Measurements from ENCODE around the gene SLC6A19.
A peak's percentile ranks its signal among the peaks of the same experiment; 100 is the strongest.

SLC6A19 gene

DNA sequence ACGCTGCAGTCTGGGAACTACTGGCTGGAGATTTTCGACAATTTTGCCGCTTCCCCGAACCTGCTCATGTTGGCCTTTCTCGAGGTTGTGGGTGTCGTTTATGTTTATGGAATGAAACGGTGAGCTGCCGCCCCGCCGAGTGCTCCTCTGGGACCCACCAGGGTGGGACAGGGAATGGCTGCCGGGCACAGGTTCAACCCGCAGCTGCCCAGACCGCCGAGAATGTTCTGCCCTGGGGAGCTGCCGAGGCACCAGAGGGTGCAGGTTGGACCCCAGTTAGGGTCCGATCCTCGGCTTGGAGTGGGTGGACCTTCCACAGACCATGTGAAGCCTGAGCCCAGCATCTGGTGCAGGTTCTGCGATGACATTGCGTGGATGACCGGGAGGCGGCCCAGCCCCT lies 42.9 kb downstream of the SLC6A19 start:
- TF ChIP-seq GATA1 (IDR thresholded peaks at IDR 0.05; ENCODE audit: low read depth, low read length) (no peak), POLR2A (IDR thresholded peaks at IDR 0.05; ENCODE audit: low read length) (no peak)
- no peak for DNase-seq

- TF ChIP-seq POLR2A (IDR thresholded peaks at IDR 0.05; ENCODE audit: low read length) (no peak), GATA1 (IDR thresholded peaks at IDR 0.05; ENCODE audit: low read depth, low read length) (no peak)
- DNase-seq = peak; percentile 14 to 20
Measured at GRCh38 chr5:1244976-1245375, 43.6 kb downstream of the SLC6A19 start.

- no peak for DNase-seq
- no peak for TF ChIP-seq GATA1 (IDR thresholded peaks at IDR 0.05; ENCODE audit: low read depth, low read length)
- no peak for TF ChIP-seq POLR2A (IDR thresholded peaks at IDR 0.05; ENCODE audit: low read length)
Measured at GRCh38 chr5:1245905-1246576, 44.6 kb downstream of the SLC6A19 start.

- TF ChIP-seq POLR2A (IDR thresholded peaks at IDR 0.05; ENCODE audit: low read length) (no peak), GATA1 (IDR thresholded peaks at IDR 0.05; ENCODE audit: low read depth, low read length) (no peak)
- peak; percentile 33 to 47 for DNase-seq
Measured at GRCh38 chr5:1246711-1247431, 45.5 kb downstream of the SLC6A19 start.

- no peak for DNase-seq
- TF ChIP-seq GATA1 (IDR thresholded peaks at IDR 0.05; ENCODE audit: low read depth, low read length) = no peak
- no peak for TF ChIP-seq POLR2A (IDR thresholded peaks at IDR 0.05; ENCODE audit: low read length)
Measured at GRCh38 chr5:1247811-1248210, 46.4 kb downstream of the SLC6A19 start.

- TF ChIP-seq GATA1 (IDR thresholded peaks at IDR 0.05; ENCODE audit: low read depth, low read length) (no peak), POLR2A (IDR thresholded peaks at IDR 0.05; ENCODE audit: low read length) (no peak)
- DNase-seq = no peak
Measured at GRCh38 chr5:1249366-1250280, 48.2 kb downstream of the SLC6A19 start.

GRCh38 chr5:1251678-1252580 lies 50.5 kb downstream of the SLC6A19 start:
- no peak for TF ChIP-seq GATA1 (IDR thresholded peaks at IDR 0.05; ENCODE audit: low read depth, low read length)
- TF ChIP-seq POLR2A (IDR thresholded peaks at IDR 0.05; ENCODE audit: low read length) = no peak
- no peak for DNase-seq

DNA sequence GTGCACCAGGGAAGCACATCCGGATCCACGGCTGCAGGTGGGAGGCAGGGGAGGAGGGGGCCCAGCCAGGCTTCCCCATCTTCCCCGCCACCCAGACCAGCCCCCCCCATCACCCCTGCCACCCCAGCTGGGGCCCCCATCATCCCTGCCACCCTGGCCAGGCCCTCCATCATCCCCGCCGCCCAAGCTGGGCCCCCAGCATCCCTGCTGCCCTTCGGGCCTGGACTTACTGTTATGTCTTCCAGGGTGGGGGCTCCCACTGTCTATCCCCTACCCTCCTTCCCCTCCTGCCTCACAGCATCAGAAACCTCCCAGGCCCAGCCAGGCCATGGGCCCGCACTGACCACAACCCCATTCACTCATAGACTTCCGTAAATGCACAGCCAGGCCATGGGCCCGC lies 51.3 kb downstream of the SLC6A19 start:
- TF ChIP-seq POLR2A (IDR thresholded peaks at IDR 0.05; ENCODE audit: low read length) = no peak
- TF ChIP-seq GATA1 (IDR thresholded peaks at IDR 0.05; ENCODE audit: low read depth, low read length) = no peak
- DNase-seq = no peak

GRCh38 chr5:1253456-1254105 lies 52.2 kb downstream of the SLC6A19 start:
- no peak for DNase-seq
- no peak for TF ChIP-seq GATA1 (IDR thresholded peaks at IDR 0.05; ENCODE audit: low read depth, low read length)
- no peak for TF ChIP-seq POLR2A (IDR thresholded peaks at IDR 0.05; ENCODE audit: low read length)

DNA sequence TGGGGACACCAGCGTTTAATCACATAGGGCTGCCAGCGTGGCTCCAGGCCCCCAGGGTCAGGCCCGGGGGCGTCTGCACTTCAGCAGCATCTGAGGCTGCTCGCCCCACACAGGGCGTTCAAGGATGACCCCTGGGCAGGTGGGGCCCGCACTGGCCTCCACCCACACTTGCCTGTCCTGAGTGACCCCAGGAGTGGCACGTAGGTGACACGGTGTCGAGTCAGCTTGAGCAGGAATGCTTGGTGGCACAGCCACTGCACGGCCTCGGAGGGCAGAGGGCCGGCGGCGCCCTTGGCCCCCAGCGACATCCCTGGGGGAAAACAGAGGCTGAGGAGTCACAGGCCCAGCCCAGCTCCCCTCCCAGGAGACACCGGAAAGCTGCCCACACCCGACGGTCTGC lies 52.8 kb downstream of the SLC6A19 start:
- DNase-seq = no peak
- TF ChIP-seq POLR2A (IDR thresholded peaks at IDR 0.05; ENCODE audit: low read length) = no peak
- TF ChIP-seq GATA1 (IDR thresholded peaks at IDR 0.05; ENCODE audit: low read depth, low read length) = no peak

DNA sequence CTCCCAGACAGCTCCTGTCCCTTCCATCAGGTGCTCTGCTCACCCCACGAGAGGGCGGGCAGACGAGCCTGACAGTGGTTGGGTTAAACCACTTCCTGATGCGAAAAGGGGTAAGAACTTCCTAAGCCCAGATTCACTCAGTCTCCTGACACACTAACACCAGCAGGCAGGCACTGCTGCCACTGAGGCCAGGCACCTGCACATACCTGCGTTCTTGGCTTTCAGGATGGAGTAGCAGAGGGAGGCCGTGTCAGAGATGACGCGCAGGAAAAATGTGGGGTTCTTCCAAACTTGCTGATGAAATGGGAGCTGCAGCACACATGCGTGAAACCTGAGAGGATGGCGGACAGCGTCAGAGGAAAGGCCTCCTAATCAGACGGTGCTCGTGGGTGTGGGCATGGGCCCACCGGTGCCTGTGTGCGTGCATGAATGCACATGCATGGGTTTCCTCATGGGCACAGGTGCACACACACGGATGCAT lies 53.7 kb downstream of the SLC6A19 start:
- DNase-seq = no peak
- TF ChIP-seq GATA1 (IDR thresholded peaks at IDR 0.05; ENCODE audit: low read depth, low read length) (no peak), POLR2A (IDR thresholded peaks at IDR 0.05; ENCODE audit: low read length) (no peak)

- DNase-seq = no peak
- no peak for TF ChIP-seq GATA1 (IDR thresholded peaks at IDR 0.05; ENCODE audit: low read depth, low read length)
- no peak for TF ChIP-seq POLR2A (IDR thresholded peaks at IDR 0.05; ENCODE audit: low read length)
Measured at GRCh38 chr5:1256776-1257175, 55.4 kb downstream of the SLC6A19 start.

All from erythroblast (primary cell).